ENCODE results near the gene CHST10.

Gene CHST10

DNA sequence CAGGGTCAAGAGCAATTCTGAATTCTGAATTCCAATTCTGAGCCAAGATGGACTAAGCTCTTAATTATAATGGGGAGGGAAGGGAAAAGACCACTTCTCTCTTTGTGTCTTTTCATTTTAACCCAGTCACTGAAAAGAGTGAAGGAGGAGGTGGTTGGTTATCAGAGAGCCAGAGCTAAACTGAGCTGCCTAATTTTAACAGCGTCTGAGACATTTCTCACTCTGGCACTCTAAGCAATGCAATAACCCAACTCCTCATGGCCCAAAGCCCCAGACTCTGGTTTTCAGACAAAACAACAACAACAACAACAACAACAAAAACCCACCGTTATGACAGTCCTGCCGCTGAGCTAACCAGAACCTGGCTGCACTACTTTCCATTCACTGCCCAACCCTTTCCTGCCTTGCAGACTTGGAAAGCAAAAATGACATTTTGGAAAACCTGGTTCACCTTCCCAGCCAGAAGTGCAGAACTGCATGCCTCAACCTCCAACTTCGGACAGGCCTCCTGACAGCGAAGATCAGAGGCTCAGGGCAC lies 1.0 kb downstream of the CHST10 start:
- TF ChIP-seq, protein P1, sequence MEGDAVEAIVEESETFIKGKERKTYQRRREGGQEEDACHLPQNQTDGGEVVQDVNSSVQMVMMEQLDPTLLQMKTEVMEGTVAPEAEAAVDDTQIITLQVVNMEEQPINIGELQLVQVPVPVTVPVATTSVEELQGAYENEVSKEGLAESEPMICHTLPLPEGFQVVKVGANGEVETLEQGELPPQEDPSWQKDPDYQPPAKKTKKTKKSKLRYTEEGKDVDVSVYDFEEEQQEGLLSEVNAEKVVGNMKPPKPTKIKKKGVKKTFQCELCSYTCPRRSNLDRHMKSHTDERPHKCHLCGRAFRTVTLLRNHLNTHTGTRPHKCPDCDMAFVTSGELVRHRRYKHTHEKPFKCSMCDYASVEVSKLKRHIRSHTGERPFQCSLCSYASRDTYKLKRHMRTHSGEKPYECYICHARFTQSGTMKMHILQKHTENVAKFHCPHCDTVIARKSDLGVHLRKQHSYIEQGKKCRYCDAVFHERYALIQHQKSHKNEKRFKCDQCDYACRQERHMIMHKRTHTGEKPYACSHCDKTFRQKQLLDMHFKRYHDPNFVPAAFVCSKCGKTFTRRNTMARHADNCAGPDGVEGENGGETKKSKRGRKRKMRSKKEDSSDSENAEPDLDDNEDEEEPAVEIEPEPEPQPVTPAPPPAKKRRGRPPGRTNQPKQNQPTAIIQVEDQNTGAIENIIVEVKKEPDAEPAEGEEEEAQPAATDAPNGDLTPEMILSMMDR (conservative IDR thresholded peaks at IDR 0.05; ENCODE audit: low read depth, low read length), result no peak

DNA sequence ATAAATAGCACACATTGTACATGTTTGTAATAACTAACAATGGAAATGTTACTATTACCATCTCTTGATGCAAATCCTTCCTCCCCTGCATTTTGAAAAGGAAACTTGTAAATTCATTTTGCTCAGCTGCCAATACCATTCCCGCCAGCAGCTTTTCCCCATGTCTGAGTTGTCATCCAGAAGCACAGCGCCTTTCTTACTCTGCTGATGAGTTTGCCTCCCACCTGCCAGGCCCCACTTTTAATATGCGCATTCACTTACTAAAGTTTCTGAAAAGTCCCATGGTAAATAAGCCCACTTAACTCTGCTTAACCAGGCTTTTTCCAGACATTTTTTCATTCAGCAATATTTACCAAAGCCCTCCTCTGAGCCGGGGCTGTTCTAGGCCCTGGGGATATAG lies 3.9 kb downstream of the CHST10 start:
- H3K4me3 ChIP-seq (ENCODE audit: low read depth, low read length), result no peak overlapping the region
- no peak for DNase-seq (ENCODE audit: low read depth)
- TF ChIP-seq, protein P1 (conservative IDR thresholded peaks at IDR 0.05; ENCODE audit: low read depth, low read length), result no peak

More for the DNA sequence above, 1.0 kb downstream of the CHST10 start:
- peak overlapping the region; percentile 78 for H3K4me3 ChIP-seq (ENCODE audit: low read depth, low read length)
- DNase-seq (ENCODE audit: low read depth), result no peak

DNA sequence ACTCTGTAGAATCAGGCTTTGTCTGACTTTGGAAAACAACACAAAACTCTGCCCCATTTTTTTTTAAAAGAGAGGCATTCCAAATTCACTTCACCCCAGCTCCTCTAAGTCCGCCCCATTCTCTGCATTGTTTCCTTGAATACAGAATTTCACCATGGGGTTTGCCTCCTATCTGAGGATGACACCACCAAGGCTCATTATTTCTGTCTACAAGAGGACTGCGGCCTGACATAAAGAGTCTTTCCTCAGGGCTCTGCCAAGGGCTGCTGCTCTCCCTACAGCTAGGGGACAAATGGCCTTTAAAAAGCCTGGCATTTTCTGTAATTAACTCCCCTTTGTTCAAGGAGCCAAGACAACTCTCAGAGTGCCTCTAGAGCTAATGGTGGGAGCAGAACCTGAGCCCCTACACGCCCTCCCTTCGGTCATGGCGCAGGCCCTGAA lies 4.6 kb downstream of the CHST10 start:
- TF ChIP-seq, protein P1 (conservative IDR thresholded peaks at IDR 0.05; ENCODE audit: low read depth, low read length), result no peak
- no peak for DNase-seq (ENCODE audit: low read depth)
- H3K4me3 ChIP-seq (ENCODE audit: low read depth, low read length), result no peak overlapping the region

DNA sequence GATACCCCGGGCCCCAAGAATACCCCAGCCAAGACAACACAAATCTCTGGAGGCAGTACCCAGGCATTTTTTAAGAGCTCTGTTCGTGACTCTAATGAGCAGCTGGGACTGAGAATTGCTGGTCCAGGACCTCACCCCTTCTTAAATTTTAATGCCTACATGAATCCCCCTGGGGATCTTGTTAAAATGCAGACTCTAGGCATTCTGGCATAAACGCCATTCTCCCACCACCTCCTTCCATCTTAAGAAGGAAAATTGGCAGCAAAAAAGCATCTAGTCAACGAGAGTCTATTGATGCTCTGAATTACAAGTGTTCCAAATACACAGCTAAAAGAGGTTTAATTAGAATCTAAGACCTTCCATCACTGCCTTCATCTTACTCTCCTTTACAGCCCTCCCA lies 5.0 kb downstream of the CHST10 start:
- no peak for DNase-seq (ENCODE audit: low read depth)
- TF ChIP-seq, protein P1 (conservative IDR thresholded peaks at IDR 0.05; ENCODE audit: low read depth, low read length), result no peak

DNA sequence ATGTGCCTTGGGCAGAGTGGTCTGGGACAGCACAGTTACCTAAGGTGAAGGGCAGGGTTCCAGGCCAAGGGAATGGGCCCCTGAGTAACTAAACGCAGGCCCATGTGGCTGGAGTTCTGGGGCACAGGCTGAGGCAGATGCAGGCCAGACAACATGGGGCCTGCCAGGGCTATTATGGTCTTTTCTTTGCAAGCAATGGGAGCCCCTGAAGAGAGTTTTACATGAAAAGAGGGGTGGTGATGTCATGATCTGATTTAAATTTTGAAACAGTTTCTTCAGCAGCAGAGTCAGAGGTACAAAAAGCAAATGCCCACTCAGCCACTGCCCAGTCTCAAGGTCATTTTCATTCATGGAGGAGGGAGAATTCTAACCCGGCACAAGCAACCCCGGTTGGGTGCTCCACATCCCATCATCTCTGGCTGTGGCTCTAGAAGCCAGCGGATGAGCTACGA lies 5.6 kb downstream of the CHST10 start:
- TF ChIP-seq, protein P1 (conservative IDR thresholded peaks at IDR 0.05; ENCODE audit: low read depth, low read length), result no peak

More for the DNA sequence above, 5.0 kb downstream of the CHST10 start:
- no peak overlapping the region for H3K4me3 ChIP-seq (ENCODE audit: low read depth, low read length)

DNA sequence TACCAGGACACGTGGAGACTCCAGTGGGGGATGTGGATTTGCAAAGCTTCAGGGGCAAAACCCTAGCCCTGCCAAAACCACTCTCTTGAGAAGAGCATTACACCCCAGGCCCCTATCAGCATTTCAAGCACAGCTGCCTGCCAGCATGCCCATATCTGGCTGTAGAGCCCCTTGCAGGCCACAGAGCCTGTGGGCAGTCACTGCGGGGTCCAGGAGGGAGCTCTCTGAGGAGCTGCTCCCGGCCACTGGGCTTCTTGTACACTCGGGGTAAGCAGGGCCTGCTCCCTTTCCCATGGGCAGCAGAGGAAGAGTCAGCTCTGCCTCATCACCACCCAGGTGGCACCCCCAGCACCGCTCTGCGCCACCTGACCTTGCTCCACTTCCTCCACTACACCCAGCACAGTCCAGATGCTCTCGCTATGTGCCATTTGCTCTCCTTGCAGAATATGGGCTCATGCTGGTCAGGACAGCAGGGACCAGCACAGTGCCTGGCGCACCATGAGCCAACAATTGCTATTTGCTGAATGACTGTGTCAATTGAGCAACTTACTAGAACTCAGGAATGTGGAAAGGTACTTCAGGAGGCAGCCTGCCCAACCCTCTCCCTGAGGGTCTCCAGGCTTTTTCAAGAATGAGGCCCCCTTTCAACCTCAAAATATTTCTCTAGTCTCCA lies 7.4 kb downstream of the CHST10 start:
- H3K4me3 ChIP-seq (ENCODE audit: low read depth, low read length), result no peak overlapping the region
- TF ChIP-seq, protein P1 (conservative IDR thresholded peaks at IDR 0.05; ENCODE audit: low read depth, low read length), result no peak
- no peak for DNase-seq (ENCODE audit: low read depth)

More for the DNA sequence above, 5.6 kb downstream of the CHST10 start:
- no peak for DNase-seq (ENCODE audit: low read depth)
- no peak overlapping the region for H3K4me3 ChIP-seq (ENCODE audit: low read depth, low read length)

DNA sequence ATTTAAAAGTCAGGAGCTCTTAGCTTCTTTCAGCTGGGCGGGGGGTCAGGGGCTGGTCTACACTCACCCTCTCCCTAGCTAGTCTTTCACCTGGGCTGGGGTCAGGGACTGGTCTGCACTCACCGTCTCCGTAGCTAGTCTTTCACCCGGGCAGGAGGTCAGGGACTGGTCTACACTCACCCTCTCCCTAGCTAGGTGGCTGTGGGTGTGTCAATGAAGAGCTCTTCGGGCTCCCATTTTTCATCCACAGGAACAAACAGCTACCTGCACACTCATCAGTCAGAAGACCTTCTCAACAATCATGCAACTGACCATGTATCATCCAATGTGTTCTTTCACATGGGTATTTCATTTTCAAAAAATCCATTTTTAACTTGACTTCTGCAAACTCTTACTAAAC lies 8.0 kb downstream of the CHST10 start:
- TF ChIP-seq, protein P1 (conservative IDR thresholded peaks at IDR 0.05; ENCODE audit: low read depth, low read length), result no peak
- no peak overlapping the region for H3K4me3 ChIP-seq (ENCODE audit: low read depth, low read length)
- DNase-seq (ENCODE audit: low read depth), result no peak

All from choroid plexus epithelial cell (primary cell).